ENCODE data around the gene INPP4A. TPM values are rescaled to one million over a fixed set of nuclear protein-coding genes. Genes with fewer than 3 reads are reported as not detected.
A peak's percentile ranks its signal among the peaks of the same experiment; 100 is the strongest.

INPP4A gene
- total and polyA plus RNA-seq, 12 donors: 3.8 to 31.2 (median 21.1) TPM

GRCh38 chr2:98504381-98505109 is 59.9 kb downstream of the INPP4A start:
- Histone ChIP-seq H3K36me3 (no peaks in the 10 kb centered on the region), H3K4me3 (no peak overlapping the region), H3K27ac (peak overlapping the region in 9 of 10 donors; percentile 1 to 85 (median 63)), H3K27me3 (no peaks in the 10 kb centered on the region), H3K4me1 (peaks cover 21 to 87% (median 78%) of the 10 kb centered on the region in 9 donors), H3K9me3 (no peaks in the 10 kb centered on the region)
- DNase-seq (no peak), ATAC-seq (peak in 5 of 8 donors; percentile 19 to 50 (median 31))
- 21 to 26% methylated on average over 8 of the region's 8 CpGs for WGBS, 2 donors
- TF ChIP-seq, protein P1, sequence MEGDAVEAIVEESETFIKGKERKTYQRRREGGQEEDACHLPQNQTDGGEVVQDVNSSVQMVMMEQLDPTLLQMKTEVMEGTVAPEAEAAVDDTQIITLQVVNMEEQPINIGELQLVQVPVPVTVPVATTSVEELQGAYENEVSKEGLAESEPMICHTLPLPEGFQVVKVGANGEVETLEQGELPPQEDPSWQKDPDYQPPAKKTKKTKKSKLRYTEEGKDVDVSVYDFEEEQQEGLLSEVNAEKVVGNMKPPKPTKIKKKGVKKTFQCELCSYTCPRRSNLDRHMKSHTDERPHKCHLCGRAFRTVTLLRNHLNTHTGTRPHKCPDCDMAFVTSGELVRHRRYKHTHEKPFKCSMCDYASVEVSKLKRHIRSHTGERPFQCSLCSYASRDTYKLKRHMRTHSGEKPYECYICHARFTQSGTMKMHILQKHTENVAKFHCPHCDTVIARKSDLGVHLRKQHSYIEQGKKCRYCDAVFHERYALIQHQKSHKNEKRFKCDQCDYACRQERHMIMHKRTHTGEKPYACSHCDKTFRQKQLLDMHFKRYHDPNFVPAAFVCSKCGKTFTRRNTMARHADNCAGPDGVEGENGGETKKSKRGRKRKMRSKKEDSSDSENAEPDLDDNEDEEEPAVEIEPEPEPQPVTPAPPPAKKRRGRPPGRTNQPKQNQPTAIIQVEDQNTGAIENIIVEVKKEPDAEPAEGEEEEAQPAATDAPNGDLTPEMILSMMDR (IDR thresholded peaks at IDR 0.05): peak in 2 of 9 donors; percentile 17 to 21
- intact Hi-C loops (cut with DNase I): loop anchor here in 2 of 10 donors (5.0 to 10.0 kb wide), 2 partner anchors 57 to 60 kb away; partner anchors contain the start of gene INPP4A (in 1 of the 2)

DNA sequence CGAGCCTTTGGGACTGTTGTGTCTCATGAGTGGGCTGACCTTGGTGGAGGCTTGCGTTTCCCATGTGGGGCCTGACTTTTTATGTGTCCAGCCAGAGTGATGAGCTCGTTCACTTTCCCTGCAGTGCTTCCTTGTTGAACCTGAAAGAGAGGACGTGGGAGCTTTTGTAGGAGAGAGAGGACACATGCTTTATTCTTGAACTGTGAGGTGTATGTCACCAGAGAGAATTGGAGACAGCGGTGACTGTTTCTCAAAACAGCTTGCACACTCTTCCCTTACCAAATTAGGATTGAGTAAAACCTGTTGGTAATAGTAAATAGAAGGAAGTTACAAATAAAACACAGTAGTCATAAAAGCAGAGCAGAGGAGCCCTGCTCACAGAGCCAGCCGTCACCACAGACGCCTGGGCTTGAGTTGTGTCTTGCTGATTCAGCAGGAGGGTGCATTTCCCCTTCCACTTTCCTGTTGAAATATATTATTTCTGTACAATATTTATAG is 60.7 kb downstream of the INPP4A start:
- no peak for DNase-seq
- peak in 5 of 8 donors; percentile 12 to 41 (median 30) for ATAC-seq
- 62 to 73% methylated on average over 7 of the region's 7 CpGs for WGBS, 2 donors
- Histone ChIP-seq H3K4me3 (no peak overlapping the region), H3K4me1 (peaks cover 21 to 86% (median 76%) of the 10 kb centered on the region in 9 donors), H3K36me3 (no peaks in the 10 kb centered on the region), H3K27me3 (no peaks in the 10 kb centered on the region), H3K27ac (peak overlapping the region in 7 of 10 donors; percentile 25 to 85 (median 64)), H3K9me3 (no peaks in the 10 kb centered on the region)
- intact Hi-C loops (cut with DNase I): loop anchor here in 1 of 10 donors (10.0 kb wide), 1 partner anchor 61 kb away; the partner anchor contains the start of gene INPP4A
- TF ChIP-seq, protein P1 (IDR thresholded peaks at IDR 0.05): no peak

DNA sequence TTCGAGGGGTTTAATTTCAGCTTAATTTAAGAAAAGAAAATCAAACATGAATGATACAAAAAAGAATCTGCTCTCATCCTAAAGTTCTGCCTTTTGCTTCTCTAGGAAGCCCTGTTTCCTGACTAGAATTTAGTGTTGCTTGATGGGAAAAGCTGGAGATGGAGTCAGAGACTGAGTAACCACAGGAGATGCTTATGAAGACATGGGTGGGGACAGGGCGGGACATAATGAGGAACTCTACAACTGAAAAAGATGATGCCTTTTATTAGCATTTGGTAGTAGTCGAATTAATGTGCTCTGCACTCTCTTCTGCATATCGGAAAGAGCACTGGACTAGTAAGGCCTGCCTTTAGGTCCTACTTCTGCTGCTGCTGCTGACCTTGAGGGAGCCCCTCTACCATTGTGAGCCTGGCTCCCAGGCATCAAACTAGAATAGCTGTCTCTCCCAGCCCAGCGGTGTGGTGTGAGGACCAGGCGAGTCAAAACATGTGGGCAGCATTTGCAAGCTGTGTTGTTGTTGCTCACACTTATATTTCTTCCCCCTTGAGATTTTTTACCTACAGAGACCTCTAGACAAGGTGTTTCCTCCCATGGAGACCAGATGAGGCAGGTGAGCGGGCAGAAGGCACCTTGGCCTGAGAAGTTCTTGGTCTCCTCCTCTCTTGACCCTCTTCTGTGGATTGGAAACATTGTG is 61.5 kb downstream of the INPP4A start:
- intact Hi-C loops (cut with DNase I): loop anchor here in 1 of 10 donors (10.0 kb wide), 1 partner anchor 61 kb away; the partner anchor contains the start of gene INPP4A
- H3K4me3 ChIP-seq: no peak overlapping the region
- no peaks in the 10 kb centered on the region for H3K36me3 ChIP-seq
- no peaks in the 10 kb centered on the region for H3K27me3 ChIP-seq
- WGBS, 2 donors: 90 to 93% methylated on average over 7 of the region's 7 CpGs
- ATAC-seq (no peak), DNase-seq (no peak)
- peak overlapping the region in 5 of 10 donors; percentile 37 to 85 (median 65) for H3K27ac ChIP-seq
- TF ChIP-seq, protein P1 (IDR thresholded peaks at IDR 0.05): no peak
- peaks cover 21 to 86% (median 76%) of the 10 kb centered on the region in 9 donors for H3K4me1 ChIP-seq
- no peaks in the 10 kb centered on the region for H3K9me3 ChIP-seq

DNA sequence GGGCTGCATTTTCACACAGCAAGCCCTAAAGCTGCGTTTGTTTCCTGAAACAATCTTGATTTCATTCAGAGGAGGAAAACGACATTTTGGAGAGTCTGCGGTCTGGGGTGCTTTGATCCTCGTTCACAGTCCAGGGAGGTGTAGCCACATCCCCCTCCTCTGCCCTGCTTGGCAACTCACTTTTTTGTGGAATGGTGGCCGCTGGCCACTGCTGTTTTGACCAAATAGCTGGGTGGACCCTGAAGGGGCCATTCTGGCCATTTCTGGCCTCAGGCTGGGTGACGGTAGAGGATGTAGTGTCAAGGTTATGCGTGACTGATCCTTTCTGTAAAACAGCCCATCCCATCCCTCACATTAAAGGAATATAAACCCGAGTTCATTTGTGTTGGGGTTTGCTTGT is 62.2 kb downstream of the INPP4A start:
- Histone ChIP-seq H3K9me3 (no peaks in the 10 kb centered on the region), H3K4me1 (peaks cover 21 to 83% (median 73%) of the 10 kb centered on the region in 9 donors), H3K4me3 (no peak overlapping the region), H3K27me3 (no peaks in the 10 kb centered on the region), H3K36me3 (no peaks in the 10 kb centered on the region), H3K27ac (peak overlapping the region in 3 of 10 donors; percentile 37 to 85 (median 64))
- TF ChIP-seq, protein P1 (IDR thresholded peaks at IDR 0.05): no peak
- ATAC-seq (no peak), DNase-seq (no peak)
- intact Hi-C loops (cut with DNase I): loop anchor here in 1 of 10 donors (10.0 kb wide), 1 partner anchor 62 kb away; the partner anchor contains the start of gene INPP4A
- 96% methylated on average over 8 of the region's 8 CpGs for WGBS, 2 donors
